Measurements from ENCODE around the gene NOL3. TPM values are rescaled to one million over a fixed set of nuclear protein-coding genes. Genes with fewer than 3 reads are reported as not detected.

NOL3 gene
- total and polyA plus RNA-seq, 2 donors (not counting 3 experiments of a cell fraction or from before 2014, with no cell fraction given), result 16.0 to 19.4 TPM

DNA sequence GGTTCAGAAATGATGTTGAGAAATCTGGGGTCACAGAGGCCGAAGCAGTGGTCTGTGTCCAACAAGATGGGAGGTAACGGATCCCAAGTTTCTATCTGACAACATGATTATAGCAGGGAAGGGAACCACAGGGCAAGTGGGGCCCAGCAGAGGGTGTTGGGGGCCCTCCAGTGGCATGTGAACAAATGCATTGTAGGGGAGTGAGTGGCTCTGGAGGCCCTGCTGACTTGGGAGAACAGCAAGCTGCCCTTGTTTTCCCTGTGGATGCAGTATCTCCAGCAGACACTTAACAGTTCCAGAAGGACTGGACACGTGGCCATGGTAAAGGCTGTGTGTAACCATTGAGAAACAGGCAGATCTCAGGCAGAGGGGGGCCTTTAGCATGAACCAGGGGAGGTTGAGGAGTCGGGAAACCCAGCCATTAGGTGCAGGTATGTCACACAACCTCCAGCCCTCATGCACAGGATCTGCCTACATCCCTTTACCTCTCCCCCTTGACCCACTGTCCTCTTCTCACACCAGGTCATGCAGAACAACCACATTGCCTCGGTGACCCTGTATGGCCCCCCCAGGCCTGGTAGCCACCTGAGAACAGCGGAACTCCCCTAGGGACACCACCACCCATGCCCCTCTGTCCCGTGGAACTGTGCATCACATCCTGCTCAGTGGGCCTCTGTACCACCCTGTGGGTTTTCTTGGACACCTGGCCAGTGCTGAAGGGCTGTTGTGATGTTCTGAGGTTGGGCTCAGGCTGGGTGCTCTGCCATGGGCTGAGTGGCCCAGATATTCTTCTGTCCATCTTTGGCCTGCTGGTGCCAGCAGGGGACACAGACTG, 23.6 kb upstream of the NOL3 start:
- Histone ChIP-seq H3K27ac (ENCODE audit: insufficient read depth, low read depth, low read length) (no peak overlapping the region), H3K36me3 (ENCODE audit: control insufficient read depth in 2 of 2, extremely low read depth in 1 of 2, insufficient read depth in 2 of 2, low read length in 2 of 2) (peaks cover 2 to 47% of the 10 kb centered on the region in 2 experiments), H2AFZ (ENCODE audit: low read depth, low read length) (no peak overlapping the region), H3K9ac (replicated peaks; ENCODE audit: extremely low read depth, insufficient read depth, low read length) (no peak overlapping the region), H4K20me1 (replicated peaks; ENCODE audit: control insufficient read depth, extremely low read depth, insufficient read depth, low read length) (no peaks in the 10 kb centered on the region), H3K27me3 (ENCODE audit: control insufficient read depth in 2 of 2, insufficient read depth in 2 of 2, low read length in 2 of 2) (peaks cover 0 to 5% of the 10 kb centered on the region in 2 experiments), H3K79me2 (ENCODE audit: control insufficient read depth, insufficient read depth, low read length) (no peaks in the 10 kb centered on the region), H3K4me1 (ENCODE audit: control insufficient read depth, extremely low read depth, insufficient read depth, low read length) (peaks cover 3% of the 10 kb centered on the region), H3K4me2 (ENCODE audit: insufficient read depth, low read length) (no peak overlapping the region), H3K4me3 (replicated peaks in 1 of 3; ENCODE audit: insufficient read depth in 1 of 3, low read depth in 1 of 3, low read length in 3 of 3) (no peak overlapping the region), H3K9me3 (replicated peaks; ENCODE audit: control insufficient read depth, insufficient read depth, low read length) (no peaks in the 10 kb centered on the region), H3K9me1 (replicated peaks; ENCODE audit: control insufficient read depth, extremely low read depth, insufficient read depth, low read length) (no peaks in the 10 kb centered on the region)
- no peak for FAIRE-seq
- CTCF ChIA-PET, result interaction anchor here (1.5 to 1.8 kb wide), 2 partner anchors 9 to 129 kb away, joined by 5 to 7 read pairs; no protein-coding TSS in a partner anchor
- intact Hi-C loops (cut with micrococcal nuclease), result no loop called here
- no TSS peak for BruUV-seq (replicated peaks)
- no peak for TF ChIP-seq JUN (IDR thresholded peaks at IDR 0.05; ENCODE audit: borderline replicate concordance, insufficient read depth, insufficient read length, low read depth)
- TF ChIP-seq GATA2 (IDR thresholded peaks at IDR 0.05; ENCODE audit: insufficient read depth, insufficient read length, low read depth, low read length), result no peak
- TF ChIP-seq, protein P1, sequence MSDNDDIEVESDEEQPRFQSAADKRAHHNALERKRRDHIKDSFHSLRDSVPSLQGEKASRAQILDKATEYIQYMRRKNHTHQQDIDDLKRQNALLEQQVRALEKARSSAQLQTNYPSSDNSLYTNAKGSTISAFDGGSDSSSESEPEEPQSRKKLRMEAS (IDR thresholded peaks at IDR 0.05; ENCODE audit: insufficient read depth, insufficient read length), result no peak
- TF ChIP-seq FOS (IDR thresholded peaks at IDR 0.05; ENCODE audit: borderline replicate concordance, insufficient read depth, low read length), result no peak
- TF ChIP-seq POLR2A (IDR thresholded peaks at IDR 0.05; ENCODE audit: low read depth, low read length), result no peak
- no peak for TF ChIP-seq POLR2AphosphoS5 (IDR thresholded peaks at IDR 0.05; ENCODE audit: insufficient read depth, low read depth, low read length)
- TF ChIP-seq EZH2 (IDR thresholded peaks at IDR 0.05; ENCODE audit: borderline replicate concordance, low read depth, low read length, severe bottlenecking), result no peak
- no peak for TF ChIP-seq MYC (IDR thresholded peaks at IDR 0.05; ENCODE audit: low read depth, low read length)
- TF ChIP-seq, protein P2, sequence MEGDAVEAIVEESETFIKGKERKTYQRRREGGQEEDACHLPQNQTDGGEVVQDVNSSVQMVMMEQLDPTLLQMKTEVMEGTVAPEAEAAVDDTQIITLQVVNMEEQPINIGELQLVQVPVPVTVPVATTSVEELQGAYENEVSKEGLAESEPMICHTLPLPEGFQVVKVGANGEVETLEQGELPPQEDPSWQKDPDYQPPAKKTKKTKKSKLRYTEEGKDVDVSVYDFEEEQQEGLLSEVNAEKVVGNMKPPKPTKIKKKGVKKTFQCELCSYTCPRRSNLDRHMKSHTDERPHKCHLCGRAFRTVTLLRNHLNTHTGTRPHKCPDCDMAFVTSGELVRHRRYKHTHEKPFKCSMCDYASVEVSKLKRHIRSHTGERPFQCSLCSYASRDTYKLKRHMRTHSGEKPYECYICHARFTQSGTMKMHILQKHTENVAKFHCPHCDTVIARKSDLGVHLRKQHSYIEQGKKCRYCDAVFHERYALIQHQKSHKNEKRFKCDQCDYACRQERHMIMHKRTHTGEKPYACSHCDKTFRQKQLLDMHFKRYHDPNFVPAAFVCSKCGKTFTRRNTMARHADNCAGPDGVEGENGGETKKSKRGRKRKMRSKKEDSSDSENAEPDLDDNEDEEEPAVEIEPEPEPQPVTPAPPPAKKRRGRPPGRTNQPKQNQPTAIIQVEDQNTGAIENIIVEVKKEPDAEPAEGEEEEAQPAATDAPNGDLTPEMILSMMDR (IDR thresholded peaks at IDR 0.05; ENCODE audit: extremely low read depth in 1 of 2, insufficient read depth in 1 of 2, low read depth in 1 of 2, low read length in 2 of 2), result no peak
- dilution Hi-C loops (cut with MboI; ENCODE audit: extremely low pct_ligation_motif_present, low sequenced_read_pairs), result no loop called here
- DNase-seq (ENCODE audit: low read depth, low spot score), result no peak
- POLR2A ChIA-PET, result no interaction called here
